GM18505 (cell line): ENCODE measurements around the gene L3MBTL4.
A peak's percentile ranks its signal among the peaks of the same experiment; 100 is the strongest.

Source experiments
- ATAC-seq: cut with Tn5 transposase; IDR thresholded peaks from one replicate; pipeline ENCODE4 v1.9.1; 2021; ENCODE audit not compliant: unreplicated experiment
- POLR2A ChIP-seq: IDR thresholded peaks from 4 replicates; pipeline ENCODE4 v1.6.1; 2011; ENCODE audit warnings: borderline replicate concordance; ENCODE audit not compliant: insufficient read depth, insufficient read length; ENCODE audit errors: extremely low read depth

L3MBTL4 gene

GRCh38 chr18:6367208-6367607, 47.5 kb downstream of the L3MBTL4 start:
- no peak for ATAC-seq

GRCh38 chr18:6366776-6367175, 47.9 kb downstream of the L3MBTL4 start:
- TF ChIP-seq POLR2A = no peak
- ATAC-seq = no peak

More at GRCh38 chr18:6367208-6367607, 47.5 kb downstream of the L3MBTL4 start:
- no peak for TF ChIP-seq POLR2A

- no peak for ATAC-seq
- no peak for TF ChIP-seq POLR2A
Measured at GRCh38 chr18:6365385-6365784, 49.3 kb downstream of the L3MBTL4 start.

DNA sequence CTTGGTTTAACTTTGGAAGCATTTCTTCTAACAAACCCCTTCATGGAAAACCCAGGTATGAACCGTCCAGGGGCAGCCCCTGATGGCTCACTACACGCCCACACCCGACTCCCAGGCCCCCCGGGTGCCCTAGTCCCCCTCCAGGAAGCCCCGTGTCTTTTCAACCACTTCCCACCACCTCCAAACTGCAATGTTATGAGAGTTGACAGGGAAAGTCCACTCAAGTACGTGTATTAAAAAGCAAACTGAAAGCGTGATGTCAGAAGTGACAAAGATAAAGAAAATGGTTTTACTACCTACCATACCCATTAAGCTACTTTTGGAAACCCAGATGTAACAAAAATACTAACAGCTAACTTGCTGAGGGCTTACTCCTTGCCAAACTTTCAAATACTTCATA, 51.5 kb downstream of the L3MBTL4 start:
- no peak for TF ChIP-seq POLR2A
- ATAC-seq = peak; percentile 64

GRCh38 chr18:6362559-6363129, 52.1 kb downstream of the L3MBTL4 start:
- no peak for TF ChIP-seq POLR2A
- no peak for ATAC-seq

- TF ChIP-seq POLR2A = no peak
- ATAC-seq = no peak
Measured at GRCh38 chr18:6357668-6358067, 57.0 kb downstream of the L3MBTL4 start.

DNA sequence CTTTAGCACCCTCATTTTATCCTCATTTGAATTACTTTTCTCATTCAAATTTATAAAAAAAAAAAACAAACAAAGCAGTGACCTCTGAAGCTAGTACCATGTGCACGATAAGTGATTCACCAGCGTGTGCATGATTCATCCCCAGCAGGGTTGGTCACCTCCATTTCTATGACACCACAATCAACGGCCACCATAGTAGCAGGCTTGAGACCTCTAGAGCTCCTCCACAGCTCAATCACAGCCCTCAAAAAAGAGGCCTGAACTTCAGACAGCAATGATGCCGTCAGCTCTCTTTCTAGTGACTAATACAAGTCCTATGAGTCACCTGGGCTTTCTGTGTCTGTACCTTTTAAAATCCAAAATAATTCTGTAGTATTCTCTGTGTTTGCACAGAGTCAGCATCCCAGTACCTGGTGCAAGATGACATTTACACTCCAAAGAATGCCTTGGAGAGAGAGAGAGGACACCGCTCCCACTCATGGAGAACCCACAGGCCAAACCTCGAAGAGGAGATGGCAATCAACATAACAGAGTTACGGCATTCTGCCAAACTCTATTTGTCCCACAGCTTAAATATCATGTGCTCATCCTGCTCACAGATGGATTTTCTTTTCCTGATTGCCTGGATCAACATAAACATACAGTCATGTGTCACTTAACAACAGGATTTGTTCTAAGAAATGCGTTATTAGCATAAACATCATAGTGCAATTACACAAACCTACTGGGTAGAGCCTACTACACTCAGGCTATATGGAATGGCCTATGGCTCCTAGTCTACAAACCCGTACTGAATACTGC, 58.7 kb downstream of the L3MBTL4 start:
- ATAC-seq = peak; percentile 74
- no peak for TF ChIP-seq POLR2A

GRCh38 chr18:6352275-6352674, 62.4 kb downstream of the L3MBTL4 start:
- no peak for ATAC-seq
- TF ChIP-seq POLR2A = no peak

GRCh38 chr18:6342990-6343389, 71.7 kb downstream of the L3MBTL4 start:
- no peak for TF ChIP-seq POLR2A
- no peak for ATAC-seq

GRCh38 chr18:6341709-6342108, 73.0 kb downstream of the L3MBTL4 start:
- ATAC-seq = no peak
- TF ChIP-seq POLR2A = no peak

- ATAC-seq = no peak
- TF ChIP-seq POLR2A = no peak
Measured at GRCh38 chr18:6341303-6341702, 73.4 kb downstream of the L3MBTL4 start.

DNA sequence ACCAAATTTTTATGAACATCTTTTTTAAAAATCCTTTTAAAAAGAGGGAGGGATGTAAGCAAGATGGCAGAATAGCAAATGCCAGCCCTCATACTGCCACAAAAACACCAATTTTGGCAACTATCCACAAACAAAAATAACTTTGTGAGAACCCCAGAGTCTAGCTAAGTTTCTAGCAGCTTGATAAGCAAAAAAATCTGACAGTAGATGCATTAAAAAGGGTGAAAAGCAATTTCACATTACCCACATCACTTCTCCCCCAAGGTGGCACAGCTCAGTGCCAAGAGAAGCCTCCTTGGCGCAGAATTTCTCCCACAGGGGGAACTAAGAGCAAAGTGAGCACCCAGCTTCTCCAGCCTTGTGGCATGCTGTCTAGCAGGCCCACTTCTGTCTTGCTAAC, 74.6 kb downstream of the L3MBTL4 start:
- TF ChIP-seq POLR2A = no peak
- no peak for ATAC-seq

DNA sequence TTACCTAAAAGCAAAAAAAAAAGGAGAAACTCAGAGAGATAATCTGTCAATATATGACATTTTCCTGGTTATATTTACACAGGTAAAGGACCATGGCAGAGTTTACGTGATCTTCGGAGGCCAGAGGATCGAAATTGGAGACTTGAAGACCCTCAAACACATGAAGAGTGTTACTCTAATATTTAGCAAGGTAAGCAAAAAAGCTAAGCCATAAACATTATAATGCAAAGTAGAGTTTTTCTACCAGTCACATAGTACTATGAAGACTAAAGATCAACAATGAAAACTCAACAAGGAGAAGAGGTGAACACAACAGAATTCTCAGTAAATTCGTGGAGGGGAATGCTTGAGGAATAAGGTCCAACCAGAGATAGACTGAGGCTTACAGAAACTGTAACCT, 78.5 kb downstream of the L3MBTL4 start:
- no peak for ATAC-seq
- TF ChIP-seq POLR2A = no peak

- ATAC-seq = no peak
- no peak for TF ChIP-seq POLR2A
Measured at GRCh38 chr18:6333981-6334380, 80.7 kb downstream of the L3MBTL4 start.
